NCI-H2196 treated with DMSO at 0.1 percent for 48 hours (cell line): ENCODE measurements around the gene ZNF382.
"Not testable (repeated sequence)": the region's sequence is repeated elsewhere in the genome, so short reads cannot be mapped to it uniquely, and the experiment has no call there.

ENCODE experiments used
- DNase-seq: peaks from one replicate; lab custom pipeline; 2025; ENCODE audit not compliant: unreplicated experiment; lab: John Stamatoyannopoulos, UW

ZNF382 gene

GRCh38 chr19:36605101-36605876 lies at the start of gene ZNF382:
Gene ZNF382, plus strand, starts transcription at chr19:36605313. Its CDS starts 4,602 bp downstream, at chr19:36609915.
- DNase-seq, result peak; percentile 19

GRCh38 chr19:36564391-36564790 lies 40.7 kb upstream of the ZNF382 start:
- DNase-seq, result no peak

- DNase-seq, result no peak
Measured at GRCh38 chr19:36572593-36573019, 32.5 kb upstream of the ZNF382 start.

GRCh38 chr19:36573020-36573894 lies 31.9 kb upstream of the ZNF382 start, which contains the start of gene ZNF529:
Gene ZNF529, minus strand, starts transcription at chr19:36573292. Its CDS starts 946 bp downstream, at chr19:36572346.
- peak; percentile 60 for DNase-seq

GRCh38 chr19:36573895-36574720 lies 31.0 kb upstream of the ZNF382 start:
- no peak for DNase-seq

- no peak for DNase-seq
Measured at GRCh38 chr19:36574741-36575140, 30.4 kb upstream of the ZNF382 start.

GRCh38 chr19:36577271-36577996 lies 27.7 kb upstream of the ZNF382 start:
- DNase-seq, result no peak

- DNase-seq, result no peak
Measured at GRCh38 chr19:36579255-36579654, 25.9 kb upstream of the ZNF382 start.

- not testable (repeated sequence) for DNase-seq
Measured at GRCh38 chr19:36602681-36603080, 2.4 kb upstream of the ZNF382 start.

GRCh38 chr19:36604656-36605100 lies 435 bp upstream of the ZNF382 start:
- DNase-seq, result no peak

GRCh38 chr19:36605877-36606478 lies 865 bp downstream of the ZNF382 start:
- DNase-seq, result no peak

- DNase-seq, result no peak
Measured at GRCh38 chr19:36627057-36627456, 21.9 kb downstream of the ZNF382 start.

- no peak for DNase-seq
Measured at GRCh38 chr19:36635342-36635741, 30.2 kb downstream of the ZNF382 start.

GRCh38 chr19:36638862-36639510 lies 33.9 kb downstream of the ZNF382 start:
- DNase-seq, result no peak

- DNase-seq, result no peak
Measured at GRCh38 chr19:36646746-36647145, 41.6 kb downstream of the ZNF382 start.

- DNase-seq, result no peak
Measured at GRCh38 chr19:36652958-36653357, 47.8 kb downstream of the ZNF382 start.

- DNase-seq, result no peak
Measured at GRCh38 chr19:36665832-36666231, 60.7 kb downstream of the ZNF382 start.

- DNase-seq, result no peak
Measured at GRCh38 chr19:36668646-36669045, 63.5 kb downstream of the ZNF382 start.

GRCh38 chr19:36672368-36672767 lies 67.3 kb downstream of the ZNF382 start:
- DNase-seq, result no peak
